UCSD-AML1 (cell line): ENCODE measurements around the gene EHMT2.
"Not testable (repeated sequence)": the region's sequence is repeated elsewhere in the genome, so short reads cannot be mapped to it uniquely, and the experiment has no call there.

Experiments
- DNase-seq: peaks from one replicate; lab custom pipeline; 2025; ENCODE audit not compliant: unreplicated experiment; lab: John Stamatoyannopoulos, UW

EHMT2 gene

GRCh38 chr6:31874084-31874670, 23.3 kb downstream of the EHMT2 start:
- no peak for DNase-seq

- no peak for DNase-seq
These were observed 26.3 kb downstream of the EHMT2 start for GRCh38 chr6:31871046-31871659.

GRCh38 chr6:31870385-31870921, 27.0 kb downstream of the EHMT2 start:
- no peak for DNase-seq

- no peak for DNase-seq
These were observed 28.2 kb downstream of the EHMT2 start for GRCh38 chr6:31869343-31869742.

GRCh38 chr6:31868658-31868971, 28.9 kb downstream of the EHMT2 start:
- not testable (repeated sequence) for DNase-seq

GRCh38 chr6:31865205-31866118, 32.0 kb downstream of the EHMT2 start:
- DNase-seq, result no peak

GRCh38 chr6:31864818-31865204, 32.7 kb downstream of the EHMT2 start:
- DNase-seq, result no peak

- not testable (repeated sequence) for DNase-seq
These were observed 33.4 kb downstream of the EHMT2 start for GRCh38 chr6:31864123-31864562.

- DNase-seq, result peak; percentile 99
These were observed 34.9 kb downstream of the EHMT2 start, which contains the start of gene NEU1 for GRCh38 chr6:31862344-31863235. Gene NEU1 (minus strand): TSS chr6:31862821. CDS start chr6:31862776, 45 bp downstream.

- DNase-seq, result no peak
These were observed 35.6 kb downstream of the EHMT2 start for GRCh38 chr6:31861919-31862343.

GRCh38 chr6:31861150-31861549, 36.3 kb downstream of the EHMT2 start:
- DNase-seq, result no peak

GRCh38 chr6:31860349-31860748, 37.1 kb downstream of the EHMT2 start:
- DNase-seq, result no peak

GRCh38 chr6:31859923-31860322, 37.6 kb downstream of the EHMT2 start:
- DNase-seq, result no peak

GRCh38 chr6:31858707-31859106, 38.8 kb downstream of the EHMT2 start:
- DNase-seq, result no peak

- DNase-seq, result not testable (repeated sequence)
These were observed 39.7 kb downstream of the EHMT2 start for GRCh38 chr6:31857774-31858173.

- not testable (repeated sequence) for DNase-seq
These were observed 45.3 kb downstream of the EHMT2 start for GRCh38 chr6:31851980-31852718.

GRCh38 chr6:31851485-31851832, 46.0 kb downstream of the EHMT2 start:
- no peak for DNase-seq

GRCh38 chr6:31850765-31851484, 46.6 kb downstream of the EHMT2 start:
- no peak for DNase-seq

GRCh38 chr6:31847276-31847978, 50.1 kb downstream of the EHMT2 start:
- no peak for DNase-seq
